ENCODE measurements around the gene MTMR3.

GRCh38 chr22:29901354-29901753, 18.4 kb downstream of the MTMR3 start:
- TF ChIP-seq GATA3 (IDR thresholded peaks at IDR 0.05; ENCODE audit: low read depth, low read length) (no peak), GATA2 (IDR thresholded peaks at IDR 0.05; ENCODE audit: low read depth, low read length) (no peak)

All from SH-SY5Y (cell line).